Suprapubic skin (tissue), 3 donors: ENCODE results near the gene GHRHR.

Experiments
- EP300 ChIP-seq: sonication (generic); formaldehyde crosslinking; IDR thresholded peaks from one replicate; pipeline ENCODE4 v1.6.1; 2017; ENCODE audit warnings: antibody characterized with exemption
- TF ChIP-seq, protein P1 (sequence below), 2 donors: fragments of 200-600 bp in 1 of 2; fragments of 450-650 bp in 1 of 2; sonication (generic) in 1 of 2; IDR thresholded peaks; one replicate each; pipeline ENCODE4 v1.5.1; 2016 to 2019; ENCODE audit warnings: antibody characterized with exemption in 2 of 2, mild to moderate bottlenecking in 1 of 2, moderate library complexity in 1 of 2

DNA sequence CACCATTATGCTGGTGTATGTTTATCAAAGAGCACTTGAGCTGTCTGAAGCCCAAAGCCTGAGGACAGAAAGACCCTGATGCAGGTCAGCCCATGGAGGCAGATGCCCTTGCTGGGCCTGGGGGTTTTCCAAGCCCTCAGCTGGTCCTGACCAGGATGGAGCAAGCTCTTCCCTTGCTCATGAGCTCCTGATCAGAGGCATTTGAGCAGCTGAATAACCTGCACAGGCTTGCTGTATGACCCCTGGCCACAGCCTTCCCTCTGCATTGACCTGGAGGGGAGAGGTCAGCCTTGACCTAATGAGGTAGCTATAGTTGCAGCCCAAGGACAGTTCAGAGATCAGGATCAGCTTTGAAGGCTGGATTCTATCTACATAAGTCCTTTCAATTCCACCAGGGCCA is 39.1 kb upstream of the GHRHR start:
- TF ChIP-seq, protein P1, sequence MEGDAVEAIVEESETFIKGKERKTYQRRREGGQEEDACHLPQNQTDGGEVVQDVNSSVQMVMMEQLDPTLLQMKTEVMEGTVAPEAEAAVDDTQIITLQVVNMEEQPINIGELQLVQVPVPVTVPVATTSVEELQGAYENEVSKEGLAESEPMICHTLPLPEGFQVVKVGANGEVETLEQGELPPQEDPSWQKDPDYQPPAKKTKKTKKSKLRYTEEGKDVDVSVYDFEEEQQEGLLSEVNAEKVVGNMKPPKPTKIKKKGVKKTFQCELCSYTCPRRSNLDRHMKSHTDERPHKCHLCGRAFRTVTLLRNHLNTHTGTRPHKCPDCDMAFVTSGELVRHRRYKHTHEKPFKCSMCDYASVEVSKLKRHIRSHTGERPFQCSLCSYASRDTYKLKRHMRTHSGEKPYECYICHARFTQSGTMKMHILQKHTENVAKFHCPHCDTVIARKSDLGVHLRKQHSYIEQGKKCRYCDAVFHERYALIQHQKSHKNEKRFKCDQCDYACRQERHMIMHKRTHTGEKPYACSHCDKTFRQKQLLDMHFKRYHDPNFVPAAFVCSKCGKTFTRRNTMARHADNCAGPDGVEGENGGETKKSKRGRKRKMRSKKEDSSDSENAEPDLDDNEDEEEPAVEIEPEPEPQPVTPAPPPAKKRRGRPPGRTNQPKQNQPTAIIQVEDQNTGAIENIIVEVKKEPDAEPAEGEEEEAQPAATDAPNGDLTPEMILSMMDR (IDR thresholded peaks at IDR 0.05): no peak
- TF ChIP-seq EP300: no peak
